NCI-H510A treated with DMSO at 0.1 percent for 48 hours (cell line): Measurements from ENCODE around the gene TRIP13.
"Not testable (repeated sequence)": the region's sequence is repeated elsewhere in the genome, so short reads cannot be mapped to it uniquely, and the experiment has no call there.

Experiments used
- DNase-seq: peaks from one replicate; lab custom pipeline; 2025; lab: John Stamatoyannopoulos, UW

Gene TRIP13, protein sequence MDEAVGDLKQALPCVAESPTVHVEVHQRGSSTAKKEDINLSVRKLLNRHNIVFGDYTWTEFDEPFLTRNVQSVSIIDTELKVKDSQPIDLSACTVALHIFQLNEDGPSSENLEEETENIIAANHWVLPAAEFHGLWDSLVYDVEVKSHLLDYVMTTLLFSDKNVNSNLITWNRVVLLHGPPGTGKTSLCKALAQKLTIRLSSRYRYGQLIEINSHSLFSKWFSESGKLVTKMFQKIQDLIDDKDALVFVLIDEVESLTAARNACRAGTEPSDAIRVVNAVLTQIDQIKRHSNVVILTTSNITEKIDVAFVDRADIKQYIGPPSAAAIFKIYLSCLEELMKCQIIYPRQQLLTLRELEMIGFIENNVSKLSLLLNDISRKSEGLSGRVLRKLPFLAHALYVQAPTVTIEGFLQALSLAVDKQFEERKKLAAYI

GRCh38 chr5:892394-893136 is at the start of gene TRIP13, which contains the start of gene BRD9:
Gene TRIP13, plus strand, starts transcription at chr5:892884. Its CDS starts 115 bp downstream, at chr5:892999.
Gene BRD9, minus strand, starts transcription at chr5:892801. Its CDS starts 144 bp downstream, at chr5:892657.
- DNase-seq, result peak; percentile 90

DNA sequence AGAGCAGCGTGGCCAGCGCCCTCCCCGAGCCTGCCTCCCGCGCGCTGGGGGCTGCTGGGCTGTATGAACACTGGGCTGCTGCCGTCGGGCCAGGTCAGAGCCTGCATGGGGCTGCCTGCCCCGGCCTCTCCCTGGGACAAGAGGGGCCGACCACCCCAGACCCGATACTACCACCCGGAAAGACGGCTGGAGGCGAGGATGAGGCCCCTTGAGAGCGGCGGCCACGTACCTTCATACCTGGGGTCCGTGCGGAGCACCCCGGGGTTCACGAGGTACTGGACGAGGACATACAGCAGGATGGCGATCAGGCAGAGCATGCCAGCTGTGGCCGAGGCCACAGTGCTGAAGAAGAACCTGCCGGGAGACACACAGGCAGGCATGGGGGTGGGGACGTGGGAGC is 49.3 kb upstream of the TRIP13 start:
- not testable (repeated sequence) for DNase-seq

DNA sequence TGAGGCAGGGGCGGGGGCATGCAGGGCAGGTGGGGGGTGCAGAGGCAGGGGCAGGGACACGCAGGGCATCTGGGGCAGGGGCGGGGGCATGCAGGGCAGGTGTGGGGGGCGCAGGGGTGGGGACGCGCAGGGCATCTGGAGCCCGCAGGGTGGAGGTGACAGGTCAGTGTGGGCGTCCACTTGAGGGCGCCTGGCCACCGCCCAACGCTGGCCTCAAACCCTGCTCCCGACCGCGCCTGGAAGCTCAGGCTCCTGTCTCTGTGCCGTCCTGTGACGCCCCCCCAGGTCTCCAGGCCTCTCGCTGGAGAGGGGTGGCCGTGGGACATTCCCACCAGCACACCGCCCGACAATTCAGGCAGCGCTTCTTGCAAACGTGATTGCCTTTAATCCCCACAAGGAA is 48.8 kb upstream of the TRIP13 start:
- not testable (repeated sequence) for DNase-seq

DNA sequence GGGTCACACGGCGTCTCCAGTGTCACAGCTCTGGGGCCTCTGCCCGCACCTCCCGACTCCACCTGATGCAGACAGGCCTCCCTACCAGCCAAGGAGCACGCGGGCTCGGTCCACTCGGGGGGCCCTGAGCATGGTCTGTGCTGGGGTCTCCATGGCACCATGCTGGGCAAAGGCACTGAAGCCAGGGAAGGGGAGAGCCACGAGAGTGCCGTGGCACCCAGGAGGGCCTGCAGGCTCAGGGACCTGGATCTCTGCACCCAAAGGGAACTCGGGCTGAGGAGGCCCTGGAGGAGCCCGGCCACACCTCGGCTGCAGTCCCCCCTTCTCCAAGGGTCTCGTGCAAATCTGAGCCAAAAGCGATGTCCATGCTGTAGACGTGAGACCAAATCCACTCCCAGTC is 48.3 kb upstream of the TRIP13 start:
- not testable (repeated sequence) for DNase-seq

GRCh38 chr5:845031-845675 is 47.5 kb upstream of the TRIP13 start:
- not testable (repeated sequence) for DNase-seq

DNA sequence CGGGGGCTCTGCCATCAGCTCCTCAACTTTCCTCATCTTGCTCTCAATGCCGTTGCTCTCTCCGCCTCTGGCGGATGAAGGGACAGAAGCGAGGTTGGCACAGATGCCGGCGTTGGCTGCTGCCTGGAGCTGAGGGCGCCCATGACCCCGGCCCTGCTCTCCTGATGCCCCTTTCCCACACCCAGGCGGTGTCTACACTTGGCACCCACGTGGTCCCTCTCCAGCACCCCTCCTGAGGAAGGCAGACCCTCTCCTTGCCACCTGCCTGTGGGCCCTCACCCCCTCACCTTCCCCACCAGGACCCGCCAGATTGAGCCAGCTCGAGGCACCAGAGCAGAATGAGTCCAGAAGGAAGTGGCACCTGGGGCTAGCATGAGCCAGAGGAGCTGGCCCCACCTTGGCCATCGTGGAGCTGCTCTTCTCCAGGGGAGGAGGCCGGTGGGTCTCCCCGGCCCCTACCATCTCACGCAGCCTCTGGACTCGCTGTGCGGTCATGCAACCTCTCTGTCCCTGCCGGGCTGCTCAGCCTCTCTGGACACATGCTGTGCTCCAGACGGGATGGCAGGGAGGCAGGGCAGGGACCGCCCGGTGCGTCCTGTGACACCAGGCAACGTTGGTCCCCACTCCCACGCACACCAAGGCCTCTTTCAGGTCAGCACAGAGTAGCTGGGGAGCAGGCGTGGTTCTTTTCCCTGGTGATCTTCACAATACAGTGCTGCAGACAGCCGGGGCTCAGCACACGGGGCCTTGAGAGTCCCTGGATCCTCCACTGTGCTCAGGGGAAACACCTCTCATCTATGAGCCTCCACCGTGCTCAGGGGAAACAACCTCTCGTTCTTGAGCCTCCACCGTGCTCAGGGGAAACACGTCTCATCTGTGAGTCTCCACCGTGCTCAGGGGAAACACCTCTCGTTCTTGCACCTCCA is 46.7 kb upstream of the TRIP13 start:
- DNase-seq, result not testable (repeated sequence)

GRCh38 chr5:846602-847091 is 46.0 kb upstream of the TRIP13 start:
- not testable (repeated sequence) for DNase-seq

DNA sequence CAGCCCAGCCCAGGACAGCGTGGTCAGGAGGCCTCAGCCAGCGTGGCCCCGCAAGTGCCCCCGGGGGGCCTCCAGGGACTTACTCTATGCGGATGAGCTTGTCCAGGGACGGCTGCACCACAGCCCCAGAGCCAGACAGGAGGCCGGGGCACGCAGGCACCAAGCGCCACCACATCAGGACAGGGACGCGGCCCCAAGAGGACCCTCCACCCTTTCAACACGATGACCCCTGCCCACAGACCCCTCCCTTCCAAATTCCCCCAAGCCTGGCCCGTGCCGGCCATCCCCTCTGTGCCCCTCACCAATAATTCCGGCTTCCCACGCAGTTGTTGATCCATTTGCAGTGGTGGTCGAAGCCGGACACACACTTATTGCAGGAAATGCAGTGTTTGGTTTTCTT is 45.5 kb upstream of the TRIP13 start:
- not testable (repeated sequence) for DNase-seq

DNA sequence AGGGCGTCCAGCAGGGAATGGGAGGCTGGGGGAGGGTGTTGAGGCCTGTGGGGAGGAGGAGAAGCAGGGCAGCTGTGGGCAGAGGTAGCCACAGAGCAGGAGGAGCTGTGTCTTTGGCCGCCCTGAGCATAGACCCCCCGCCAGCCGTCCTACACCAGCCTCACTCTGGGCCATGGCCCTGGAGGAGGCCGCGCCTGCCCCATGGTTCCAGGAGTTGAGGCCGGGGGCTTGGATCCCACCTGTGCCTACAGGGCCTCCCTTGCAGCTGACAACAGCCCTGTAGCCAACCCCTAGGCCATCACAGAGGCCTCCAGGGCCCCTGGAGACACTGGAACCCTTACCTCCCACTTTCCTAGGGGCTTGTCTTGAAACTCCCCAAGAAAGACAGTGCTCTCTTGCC is 44.9 kb upstream of the TRIP13 start:
- DNase-seq, result not testable (repeated sequence)

GRCh38 chr5:848671-849111 is 44.0 kb upstream of the TRIP13 start:
- DNase-seq, result no peak

DNA sequence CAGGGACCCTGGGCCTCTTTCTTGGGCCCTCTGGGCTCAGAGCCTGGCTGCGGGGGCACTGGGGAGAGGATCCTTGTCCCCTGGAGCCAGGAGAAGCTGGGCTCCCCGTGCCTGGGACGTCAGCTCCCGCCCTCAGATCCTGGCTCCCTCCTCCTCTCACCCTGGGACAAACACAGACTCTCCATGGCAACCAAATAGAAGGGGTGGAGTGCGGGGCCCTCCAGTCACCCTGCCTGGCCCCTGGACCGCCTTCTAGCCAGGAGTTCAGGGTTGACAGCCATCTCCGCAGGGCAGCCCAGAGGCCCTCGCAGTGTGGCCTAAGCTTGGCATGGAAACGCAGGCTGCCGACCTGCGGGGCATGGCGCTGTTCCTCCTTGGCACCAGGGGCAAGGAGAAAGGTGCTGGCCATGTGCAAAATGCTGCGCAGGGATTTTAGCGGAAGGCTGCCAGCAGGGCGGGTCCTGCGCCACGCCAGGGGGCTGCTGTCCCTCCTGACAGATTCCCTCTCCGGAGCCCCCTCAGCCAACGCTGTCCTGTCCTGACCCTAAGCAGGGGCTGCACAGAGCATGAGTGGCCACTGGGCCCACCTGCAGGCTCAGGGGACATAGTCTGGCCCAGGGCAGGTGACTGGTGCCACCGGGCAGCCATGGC is 42.9 kb upstream of the TRIP13 start:
- DNase-seq, result no peak

GRCh38 chr5:850511-851006 is 42.1 kb upstream of the TRIP13 start, which contains the start of gene ZDHHC11:
Gene ZDHHC11, minus strand, starts transcription at chr5:850986. Its CDS starts 384 bp downstream, at chr5:850602.
- DNase-seq, result no peak

- no peak for DNase-seq
These were observed 41.6 kb upstream of the TRIP13 start for GRCh38 chr5:851076-851475.

DNA sequence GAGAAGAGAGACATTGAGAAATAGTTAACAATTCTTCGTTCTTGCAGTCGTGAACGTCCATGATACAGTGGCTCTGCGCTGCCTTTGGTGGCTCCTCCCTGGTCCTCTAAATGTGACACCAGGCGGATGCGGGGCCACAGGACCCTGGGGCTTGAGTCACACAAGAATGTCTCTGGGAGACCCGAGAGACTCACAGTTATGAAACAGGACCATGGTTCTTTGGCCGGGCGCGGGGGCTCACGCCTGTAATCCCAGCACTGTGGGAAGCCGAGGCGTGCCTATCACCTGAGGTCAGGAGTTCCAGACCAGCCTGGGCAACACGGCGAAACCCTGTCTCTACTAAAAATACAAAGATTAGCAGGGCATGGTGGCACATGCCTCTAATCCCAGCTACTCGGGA is 41.1 kb upstream of the TRIP13 start:
- no peak for DNase-seq

DNA sequence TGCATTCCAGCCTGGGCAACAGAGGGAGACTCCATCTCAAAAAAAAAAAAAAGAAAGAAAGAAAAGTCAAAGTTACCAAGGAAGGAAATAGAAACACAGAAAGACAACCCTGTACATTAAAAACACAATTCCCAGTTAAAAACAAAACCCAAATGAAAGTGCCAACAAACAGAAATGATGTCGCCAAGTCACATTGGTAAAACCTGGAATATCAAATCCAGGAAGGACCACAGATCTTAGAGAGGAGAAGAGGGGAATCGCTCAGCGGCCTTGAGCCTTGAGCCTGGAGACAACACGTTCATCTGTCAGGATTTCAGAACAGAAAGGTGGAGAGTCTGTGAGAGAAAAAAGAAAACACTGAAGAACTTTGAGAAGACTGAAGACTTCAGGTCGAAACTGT is 40.7 kb upstream of the TRIP13 start:
- DNase-seq, result no peak

GRCh38 chr5:852431-853401 is 40.0 kb upstream of the TRIP13 start:
- no peak for DNase-seq

DNA sequence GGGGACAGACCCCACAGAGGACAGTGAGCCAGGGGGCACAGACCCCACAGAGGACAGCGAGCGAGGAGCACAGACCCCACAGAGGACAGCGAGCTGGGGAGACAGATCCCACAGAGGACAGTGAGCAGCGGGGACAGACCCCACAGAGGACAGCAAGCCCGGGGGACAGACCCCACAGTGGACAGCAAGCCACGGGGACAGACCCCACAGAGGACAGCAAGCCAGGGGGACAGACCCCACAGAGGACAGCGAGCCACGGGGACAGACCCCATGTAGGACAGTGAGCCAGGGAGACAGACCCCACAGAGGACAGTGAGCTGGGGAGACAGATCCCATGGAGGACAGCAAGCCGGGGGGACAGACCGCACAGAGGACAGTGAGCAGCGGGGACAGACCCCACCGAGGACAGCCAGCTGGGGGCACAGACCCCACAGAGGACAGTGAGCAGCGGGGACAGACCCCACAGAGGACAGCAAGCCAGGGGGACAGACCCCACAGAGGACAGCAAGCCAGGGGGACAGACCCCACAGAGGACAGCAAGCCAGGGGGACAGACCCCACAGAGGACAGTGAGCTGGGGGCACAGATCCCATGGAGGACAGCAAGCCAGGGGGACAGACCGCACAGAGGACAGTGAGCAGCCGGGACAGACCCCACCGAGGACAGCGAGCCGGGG is 39.1 kb upstream of the TRIP13 start:
- DNase-seq, result not testable (repeated sequence)

DNA sequence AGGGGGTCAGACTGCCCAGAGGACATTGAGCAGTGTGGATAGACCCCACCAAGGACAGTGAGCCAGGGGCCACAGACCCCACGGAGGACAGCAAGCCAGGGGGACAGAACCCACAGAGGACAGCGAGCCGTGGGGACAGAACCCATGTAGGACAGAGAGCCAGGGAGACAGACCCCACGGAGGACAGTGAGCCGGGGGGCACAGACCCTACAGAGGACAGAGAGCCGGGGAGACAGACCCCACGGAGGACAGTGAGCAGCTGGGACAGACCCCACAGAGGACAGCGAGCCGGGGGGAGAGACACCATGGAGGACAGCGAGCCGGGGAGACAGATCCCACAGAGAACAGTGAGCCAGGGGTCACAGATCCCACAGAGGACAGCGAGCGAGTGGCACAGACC is 38.5 kb upstream of the TRIP13 start:
- DNase-seq, result no peak
